ENCODE data around the gene CFDP1.

CFDP1 gene

DNA sequence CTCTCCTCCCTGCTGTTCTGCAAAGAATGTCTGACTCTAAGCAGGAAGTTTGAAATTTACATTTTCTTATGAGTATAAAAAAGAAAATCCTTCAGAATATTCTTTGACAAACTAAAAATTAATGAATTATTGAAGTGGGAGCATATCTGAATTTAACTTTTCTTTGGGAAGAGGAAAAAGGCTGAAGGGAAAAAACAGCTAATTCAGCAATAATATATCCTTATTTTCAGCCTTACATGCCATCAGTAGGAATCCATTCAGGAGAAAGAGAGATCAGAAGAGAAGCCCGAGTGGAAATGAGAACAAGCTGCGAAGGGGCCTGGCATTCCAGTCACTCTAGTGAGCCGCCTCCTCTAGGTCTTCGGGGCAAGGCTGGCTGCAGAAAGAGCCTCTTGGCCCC lies 140.1 kb downstream of the CFDP1 start:
- TF ChIP-seq TCF12 (IDR thresholded peaks at IDR 0.05; ENCODE audit: low read depth) (no peak), TEAD4 (IDR thresholded peaks at IDR 0.05) (no peak), EGR1 (IDR thresholded peaks at IDR 0.05) (no peak), RAD21 (IDR thresholded peaks at IDR 0.05; ENCODE audit: low read depth) (no peak), YY1 (IDR thresholded peaks at IDR 0.05; ENCODE audit: low read depth) (no peak), TAF1 (IDR thresholded peaks at IDR 0.05; ENCODE audit: low read depth) (no peak), ZBTB7A (IDR thresholded peaks at IDR 0.05; ENCODE audit: low read depth) (no peak), CREB1 (IDR thresholded peaks at IDR 0.05; ENCODE audit: low read depth) (no peak), EP300 (IDR thresholded peaks at IDR 0.05; ENCODE audit: borderline replicate concordance) (no peak)
- TF ChIP-seq, protein P1, sequence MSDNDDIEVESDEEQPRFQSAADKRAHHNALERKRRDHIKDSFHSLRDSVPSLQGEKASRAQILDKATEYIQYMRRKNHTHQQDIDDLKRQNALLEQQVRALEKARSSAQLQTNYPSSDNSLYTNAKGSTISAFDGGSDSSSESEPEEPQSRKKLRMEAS (IDR thresholded peaks at IDR 0.05) = no peak
- TF ChIP-seq, protein P2, sequence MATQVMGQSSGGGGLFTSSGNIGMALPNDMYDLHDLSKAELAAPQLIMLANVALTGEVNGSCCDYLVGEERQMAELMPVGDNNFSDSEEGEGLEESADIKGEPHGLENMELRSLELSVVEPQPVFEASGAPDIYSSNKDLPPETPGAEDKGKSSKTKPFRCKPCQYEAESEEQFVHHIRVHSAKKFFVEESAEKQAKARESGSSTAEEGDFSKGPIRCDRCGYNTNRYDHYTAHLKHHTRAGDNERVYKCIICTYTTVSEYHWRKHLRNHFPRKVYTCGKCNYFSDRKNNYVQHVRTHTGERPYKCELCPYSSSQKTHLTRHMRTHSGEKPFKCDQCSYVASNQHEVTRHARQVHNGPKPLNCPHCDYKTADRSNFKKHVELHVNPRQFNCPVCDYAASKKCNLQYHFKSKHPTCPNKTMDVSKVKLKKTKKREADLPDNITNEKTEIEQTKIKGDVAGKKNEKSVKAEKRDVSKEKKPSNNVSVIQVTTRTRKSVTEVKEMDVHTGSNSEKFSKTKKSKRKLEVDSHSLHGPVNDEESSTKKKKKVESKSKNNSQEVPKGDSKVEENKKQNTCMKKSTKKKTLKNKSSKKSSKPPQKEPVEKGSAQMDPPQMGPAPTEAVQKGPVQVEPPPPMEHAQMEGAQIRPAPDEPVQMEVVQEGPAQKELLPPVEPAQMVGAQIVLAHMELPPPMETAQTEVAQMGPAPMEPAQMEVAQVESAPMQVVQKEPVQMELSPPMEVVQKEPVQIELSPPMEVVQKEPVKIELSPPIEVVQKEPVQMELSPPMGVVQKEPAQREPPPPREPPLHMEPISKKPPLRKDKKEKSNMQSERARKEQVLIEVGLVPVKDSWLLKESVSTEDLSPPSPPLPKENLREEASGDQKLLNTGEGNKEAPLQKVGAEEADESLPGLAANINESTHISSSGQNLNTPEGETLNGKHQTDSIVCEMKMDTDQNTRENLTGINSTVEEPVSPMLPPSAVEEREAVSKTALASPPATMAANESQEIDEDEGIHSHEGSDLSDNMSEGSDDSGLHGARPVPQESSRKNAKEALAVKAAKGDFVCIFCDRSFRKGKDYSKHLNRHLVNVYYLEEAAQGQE (IDR thresholded peaks at IDR 0.05; ENCODE audit: low read depth) = no peak
- TF ChIP-seq, protein P3, sequence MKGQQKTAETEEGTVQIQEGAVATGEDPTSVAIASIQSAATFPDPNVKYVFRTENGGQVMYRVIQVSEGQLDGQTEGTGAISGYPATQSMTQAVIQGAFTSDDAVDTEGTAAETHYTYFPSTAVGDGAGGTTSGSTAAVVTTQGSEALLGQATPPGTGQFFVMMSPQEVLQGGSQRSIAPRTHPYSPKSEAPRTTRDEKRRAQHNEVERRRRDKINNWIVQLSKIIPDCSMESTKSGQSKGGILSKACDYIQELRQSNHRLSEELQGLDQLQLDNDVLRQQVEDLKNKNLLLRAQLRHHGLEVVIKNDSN (IDR thresholded peaks at IDR 0.05) = no peak

DNA sequence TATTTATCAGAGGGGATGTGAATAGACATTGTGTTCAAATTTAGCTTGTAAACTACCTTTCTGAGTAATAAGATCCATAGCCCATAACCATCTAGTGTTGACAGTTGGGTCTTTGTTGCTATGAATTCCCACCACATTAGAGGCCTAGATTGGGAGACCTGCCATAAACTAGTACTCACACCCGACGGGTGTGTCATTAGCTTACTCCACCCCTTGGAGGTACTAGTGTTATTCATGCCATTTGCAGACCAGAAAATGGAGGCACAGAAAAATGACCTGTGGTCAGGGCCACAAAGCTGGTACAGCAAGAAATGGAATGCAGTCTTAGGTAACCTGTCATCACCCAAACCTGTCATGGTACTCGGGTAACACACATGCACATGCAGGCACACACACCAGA lies 140.6 kb downstream of the CFDP1 start:
- TF ChIP-seq ZBTB7A (IDR thresholded peaks at IDR 0.05; ENCODE audit: low read depth) (no peak), CEBPB (IDR thresholded peaks at IDR 0.05) (no peak), YY1 (IDR thresholded peaks at IDR 0.05; ENCODE audit: low read depth) (no peak), EGR1 (IDR thresholded peaks at IDR 0.05) (no peak)
- TF ChIP-seq, protein P2 (IDR thresholded peaks at IDR 0.05; ENCODE audit: low read depth) = no peak

DNA sequence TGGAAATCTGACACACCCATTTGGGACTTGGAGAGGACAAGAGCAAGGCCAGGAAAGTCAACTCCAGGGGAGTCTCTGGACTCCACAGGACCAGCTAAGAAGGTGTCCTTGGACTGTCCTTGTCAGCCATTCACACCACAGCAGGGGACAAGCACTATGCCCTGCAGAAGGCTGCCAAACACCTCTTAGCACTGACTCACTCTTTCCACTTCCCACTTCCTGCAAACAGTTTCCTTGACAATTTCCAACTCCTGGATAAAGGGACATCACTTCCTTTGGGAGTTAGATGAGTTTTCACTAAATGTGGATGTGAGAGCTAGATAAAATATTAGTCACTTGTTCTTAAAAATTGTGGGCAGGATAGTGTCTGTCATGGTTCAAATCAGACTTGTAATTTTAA lies 144.1 kb downstream of the CFDP1 start:
- no peak for TF ChIP-seq CREB1 (IDR thresholded peaks at IDR 0.05; ENCODE audit: low read depth)
- 0 out of 2 replicates have a peak, but pooled peaks have one; percentile 25 for TF ChIP-seq NFIC (IDR thresholded peaks at IDR 0.05)

DNA sequence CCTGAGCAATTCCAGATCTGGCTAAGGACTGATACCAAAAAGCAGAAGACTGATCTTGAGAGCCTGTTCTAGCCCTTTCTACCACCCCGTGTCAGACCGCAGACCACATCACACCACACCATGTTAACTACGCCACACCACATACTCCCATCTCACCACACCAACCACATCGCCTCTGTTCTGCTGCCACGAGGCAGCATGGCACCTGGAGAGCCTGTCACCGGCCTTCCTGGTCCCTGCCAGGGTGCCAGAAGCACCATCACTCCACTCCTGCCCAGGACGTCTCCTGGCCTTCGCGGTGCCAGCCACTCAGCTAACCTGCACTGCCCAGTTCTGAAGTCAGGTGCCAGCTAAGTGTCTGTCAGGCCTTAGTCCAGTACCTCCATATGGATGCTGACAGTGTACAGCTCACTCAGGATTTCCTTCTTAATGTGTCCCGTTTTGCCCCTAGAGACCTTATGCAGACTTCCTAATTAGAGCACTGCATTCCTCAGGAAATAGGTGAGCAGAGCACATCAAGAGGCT lies 144.6 kb downstream of the CFDP1 start:
- TF ChIP-seq CEBPB (IDR thresholded peaks at IDR 0.05) (no peak), ZBTB7A (IDR thresholded peaks at IDR 0.05; ENCODE audit: low read depth) (no peak), TEAD4 (IDR thresholded peaks at IDR 0.05) (no peak), CREB1 (IDR thresholded peaks at IDR 0.05; ENCODE audit: low read depth) (no peak), EGR1 (IDR thresholded peaks at IDR 0.05) (no peak), FOXM1 (IDR thresholded peaks at IDR 0.05; ENCODE audit: borderline replicate concordance, low read depth) (no peak), YY1 (IDR thresholded peaks at IDR 0.05; ENCODE audit: low read depth) (no peak), NFIC (IDR thresholded peaks at IDR 0.05) (no peak), TAF1 (IDR thresholded peaks at IDR 0.05; ENCODE audit: low read depth) (no peak), TCF12 (IDR thresholded peaks at IDR 0.05; ENCODE audit: low read depth) (no peak), EP300 (IDR thresholded peaks at IDR 0.05; ENCODE audit: borderline replicate concordance) (no peak), RAD21 (IDR thresholded peaks at IDR 0.05; ENCODE audit: low read depth) (no peak)
- TF ChIP-seq, protein P3 (IDR thresholded peaks at IDR 0.05) = no peak
- TF ChIP-seq, protein P1 (IDR thresholded peaks at IDR 0.05) = no peak
- TF ChIP-seq, protein P2 (IDR thresholded peaks at IDR 0.05; ENCODE audit: low read depth) = no peak

DNA sequence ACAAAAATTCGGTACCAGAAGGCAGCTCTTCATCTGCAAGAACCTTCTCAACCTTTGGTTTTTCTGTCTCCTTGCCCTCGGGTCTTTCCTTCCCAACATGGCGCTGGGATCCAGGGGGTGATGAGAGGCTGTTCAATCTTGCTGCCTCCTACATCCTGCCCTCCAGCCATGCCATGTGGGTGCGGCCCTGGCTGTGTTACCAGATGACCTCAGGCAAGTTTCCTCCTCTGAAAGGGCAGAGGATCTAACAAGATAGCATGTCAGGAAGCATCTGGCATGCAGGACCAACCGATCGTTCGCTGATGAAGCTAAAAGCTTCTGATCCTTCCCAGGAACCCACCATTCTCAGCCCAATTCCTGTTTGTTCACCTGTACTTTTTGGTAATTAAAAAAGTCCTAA lies 145.1 kb downstream of the CFDP1 start:
- TF ChIP-seq TAF1 (IDR thresholded peaks at IDR 0.05; ENCODE audit: low read depth) (no peak), EGR1 (IDR thresholded peaks at IDR 0.05) (no peak), RAD21 (IDR thresholded peaks at IDR 0.05; ENCODE audit: low read depth) (no peak), YY1 (IDR thresholded peaks at IDR 0.05; ENCODE audit: low read depth) (no peak), ZBTB7A (IDR thresholded peaks at IDR 0.05; ENCODE audit: low read depth) (no peak), NFIC (IDR thresholded peaks at IDR 0.05) (no peak), TEAD4 (IDR thresholded peaks at IDR 0.05) (no peak)
- TF ChIP-seq, protein P2 (IDR thresholded peaks at IDR 0.05; ENCODE audit: low read depth) = no peak
